ENCODE measurements around the gene CCNB3.

- TF ChIP-seq CTCF (conservative IDR thresholded peaks at IDR 0.05) (no peak), EZH2 (IDR thresholded peaks at IDR 0.05; ENCODE audit: low read depth) (no peak)
These were observed 37.2 kb upstream of the CCNB3 start for GRCh38 chrX:50167366-50167765.

Measured in PC-9 (cell line).